Ovary (tissue), 10 donors: ENCODE results near the gene MTCH2. TPM values are rescaled to one million over a fixed set of nuclear protein-coding genes. Genes with fewer than 3 reads are reported as not detected.

ENCODE experiments used
- DNase-seq, 5 donors: peaks; one replicate each; pipeline ENCODE4 v3.0.0-alpha.2; 2019 to 2020
- H3K27ac ChIP-seq, 2 donors: fragments of 200-600 bp; one replicate each; pipeline versions ENCODE4 v1.5.1 to v1.8.0; 2019 to 2022
- H3K27me3 ChIP-seq: fragments of 200-600 bp; one replicate; pipeline ENCODE4 v1.8.0; 2022
- H3K36me3 ChIP-seq: fragments of 200-600 bp; sonication (generic); one replicate; pipeline ENCODE4 v1.5.1; 2019
- H3K4me1 ChIP-seq: one replicate; pipeline ENCODE4 v1.8.1; 2013; ENCODE audit warnings: mild to moderate bottlenecking, moderate library complexity; ENCODE audit not compliant: insufficient read depth
- H3K4me3 ChIP-seq: fragments of 200-600 bp; sonication (generic); one replicate; pipeline ENCODE4 v1.5.1; 2017
- H3K9me3 ChIP-seq, 2 donors: fragments of 200-600 bp in 1 of 2; sonication (generic) in 1 of 2; one replicate each; pipeline versions ENCODE4 v1.5.1 to v1.8.1; 2013 to 2019; ENCODE audit warnings: mild to moderate bottlenecking in 1 of 2, moderate library complexity in 1 of 2
- EP300 ChIP-seq: sonication (generic); formaldehyde crosslinking; IDR thresholded peaks from one replicate; pipeline ENCODE4 v1.6.1; 2017; ENCODE audit warnings: antibody characterized with exemption
- POLR2A ChIP-seq: fragments of 450-650 bp; IDR thresholded peaks from one replicate; pipeline ENCODE4 v1.6.1; 2017; ENCODE audit warnings: antibody characterized with exemption, mild to moderate bottlenecking, moderate library complexity
- WGBS, 3 donors: extraction: QIAGEN DNeasy Blood & Tissue Kit in 1 of 3; methylation state at CpG; one replicate each; pipeline versions ENCODE4 v1.1.5 to v1.1.7; 2013 to 2017; 5-methylcytosine and 5-hydroxymethylcytosine counted together
- intact Hi-C, 4 donors: fragments of 100-400 bp; cut with DNase I; formaldehyde crosslinking; loops; one replicate each; pipeline versions ENCODE4 v1.11.0 to v1.15.1; 2022 to 2023
- long read RNA-seq, 3 donors: library from polyadenylated mRNA in 2 of 3; unstranded in 2 of 3; transcript quantifications; one replicate each; pipeline ENCODE4 v2.0.0 and lab custom pipeline, GENCODE V29; 2021 to 2026
- polyA plus RNA-seq, 2 donors: library from polyadenylated mRNA; stranded (reverse); fragments of 200-250 nt in 1 of 2; fragments of 350-450 nt in 1 of 2; fragmentation: Illumina TruSeq in 1 of 2; extraction: RNeasy Lipid Tissue Mini Kit (QIAGEN cat#74804) in 1 of 2; gene quantifications; one replicate each; pipeline ENCODE4 v1.2.3, GENCODE V29; 2013 to 2014
- total RNA-seq, 7 donors: library from RNA; depleted of rRNA in 2 of 7; stranded (reverse); fragments of >200 nt in 2 of 7; fragmentation: NEBNext Ultra II Directional in 3 of 7; extraction: Animal tissue kit (Norgen Biotek cat#: 25700) in 3 of 7; gene quantifications; one replicate each; pipeline versions ENCODE4 v1.1.0 to v1.2.4, GENCODE V29; 2016 to 2023
- TF ChIP-seq, protein P1 (sequence below), 3 donors: fragments of 450-650 bp in 2 of 3; fragments of 200-600 bp in 1 of 3; IDR thresholded peaks; one replicate each; pipeline versions ENCODE4 v1.5.1 to v1.8.0; 2016 to 2022; ENCODE audit warnings: antibody characterized with exemption in 3 of 3, mild to moderate bottlenecking in 1 of 3
- donor health status: DM: no; HTN: no; CAD: no; lungs with moderate emphysema.
- donor health status: DM: no; HTN: no; CAD: no.
- donor health status: Bipolar disorder and iron deficiency.
- donor health status: DM: yes; HTN: yes; CAD: no.
- donor health status: DM: no; HTN: no; CAD: no.
- donor health status: DM: yes; HTN: yes; CAD: no.

Gene MTCH2
- total RNA-seq (10 to 100 TPM; 13.0 to 44.1 (median 38.8) TPM), polyA plus RNA-seq (10 to 100 TPM; 20.4 to 51.2 TPM)
- long read RNA-seq, donor 1, transcript MTCH2-201 (13 exons, 2,587 nt) = major isoform, 79 of 129 reads
- long read RNA-seq, donor 1, partial matches to known transcripts = 17 of 129 reads
- long read RNA-seq, donor 1, other reads (novel, unspliced or antisense) = 33 of 129 reads
- long read RNA-seq, donor 2, transcript MTCH2-201 (13 exons, 2,587 nt) = major isoform, 38 of 75 reads
- long read RNA-seq, donor 2, partial matches to known transcripts = 36 of 75 reads
- long read RNA-seq, donor 2, other reads (novel, unspliced or antisense) = 0 of 75 reads
- long read RNA-seq, donor 3, transcript MTCH2-201 (13 exons, 2,587 nt) = major isoform, 48 of 67 reads
- long read RNA-seq, donor 3, partial matches to known transcripts = 6 of 67 reads
- long read RNA-seq, donor 3, other reads (novel, unspliced or antisense) = 13 of 67 reads

DNA sequence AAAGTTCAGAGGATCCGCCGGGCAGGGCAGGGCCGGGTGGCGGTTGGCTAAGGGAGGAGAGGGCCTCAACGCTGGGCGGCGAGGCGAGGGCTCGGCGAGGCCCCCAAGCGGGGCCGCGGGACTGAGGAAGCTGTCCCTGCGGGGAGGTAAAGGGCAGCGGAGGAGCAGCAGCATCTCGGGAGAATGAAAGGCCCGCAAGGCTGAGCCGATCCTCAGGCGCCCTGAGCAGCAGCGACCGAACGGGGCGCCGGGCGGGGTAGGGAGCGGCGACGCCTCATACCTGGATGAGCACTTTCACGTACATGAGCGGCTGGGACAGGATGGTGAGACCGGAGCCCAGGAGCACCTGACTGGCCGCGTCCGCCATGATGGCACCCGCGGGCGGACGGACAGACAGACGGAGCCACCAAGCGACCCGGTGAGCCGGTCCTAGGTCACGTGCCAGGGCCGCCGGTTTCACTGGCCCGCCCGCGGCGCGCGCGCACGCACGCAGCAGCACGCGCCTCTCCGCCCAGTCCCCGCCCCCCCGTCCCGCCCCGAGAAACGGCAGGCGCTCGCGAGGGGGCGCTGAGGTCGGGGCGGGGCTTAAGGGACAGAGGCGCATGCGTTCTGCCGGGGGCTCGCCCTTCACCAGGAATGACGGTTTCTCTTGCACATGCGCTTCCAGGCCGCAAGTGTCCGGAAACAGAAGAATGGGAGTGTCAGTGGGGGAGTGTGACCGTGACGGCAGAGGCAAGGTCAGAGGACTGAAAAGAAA is at the start of gene MTCH2:
Gene MTCH2, minus strand, starts transcription at position 461 of the 757 bp plus-strand sequence. Its CDS starts 94 bp downstream, at position 367.
- 1% methylated on average over 53 to 78 of the region's 78 CpGs for WGBS, 3 donors
- intact Hi-C loops = loop anchor here in 2 of 4 donors (10.0 kb wide), 2 partner anchors 73 to 123 kb away; partner anchors contain the start of genes AGBL2 (in 1 of the 2) and FNBP4 (in 1 of the 2)
- H3K27ac ChIP-seq = peak within 1 kb of the TSS; percentile 85 to 88
- no peaks in the 10 kb centered on the region for H3K36me3 ChIP-seq
- peak; percentile 95 to 97 (median 96) for DNase-seq
- H3K4me3 ChIP-seq = peak within 1 kb of the TSS; percentile 63
- no peaks in the 10 kb centered on the region for H3K9me3 ChIP-seq
- H3K27me3 ChIP-seq = no peaks in the 10 kb centered on the region
- TF ChIP-seq POLR2A (peak; percentile 64), EP300 (peak; percentile 56)
- TF ChIP-seq, protein P1, sequence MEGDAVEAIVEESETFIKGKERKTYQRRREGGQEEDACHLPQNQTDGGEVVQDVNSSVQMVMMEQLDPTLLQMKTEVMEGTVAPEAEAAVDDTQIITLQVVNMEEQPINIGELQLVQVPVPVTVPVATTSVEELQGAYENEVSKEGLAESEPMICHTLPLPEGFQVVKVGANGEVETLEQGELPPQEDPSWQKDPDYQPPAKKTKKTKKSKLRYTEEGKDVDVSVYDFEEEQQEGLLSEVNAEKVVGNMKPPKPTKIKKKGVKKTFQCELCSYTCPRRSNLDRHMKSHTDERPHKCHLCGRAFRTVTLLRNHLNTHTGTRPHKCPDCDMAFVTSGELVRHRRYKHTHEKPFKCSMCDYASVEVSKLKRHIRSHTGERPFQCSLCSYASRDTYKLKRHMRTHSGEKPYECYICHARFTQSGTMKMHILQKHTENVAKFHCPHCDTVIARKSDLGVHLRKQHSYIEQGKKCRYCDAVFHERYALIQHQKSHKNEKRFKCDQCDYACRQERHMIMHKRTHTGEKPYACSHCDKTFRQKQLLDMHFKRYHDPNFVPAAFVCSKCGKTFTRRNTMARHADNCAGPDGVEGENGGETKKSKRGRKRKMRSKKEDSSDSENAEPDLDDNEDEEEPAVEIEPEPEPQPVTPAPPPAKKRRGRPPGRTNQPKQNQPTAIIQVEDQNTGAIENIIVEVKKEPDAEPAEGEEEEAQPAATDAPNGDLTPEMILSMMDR (IDR thresholded peaks at IDR 0.05) = peak in 2 of 3 donors; percentile 19 to 62
- peaks cover 7% of the 10 kb centered on the region for H3K4me1 ChIP-seq

DNA sequence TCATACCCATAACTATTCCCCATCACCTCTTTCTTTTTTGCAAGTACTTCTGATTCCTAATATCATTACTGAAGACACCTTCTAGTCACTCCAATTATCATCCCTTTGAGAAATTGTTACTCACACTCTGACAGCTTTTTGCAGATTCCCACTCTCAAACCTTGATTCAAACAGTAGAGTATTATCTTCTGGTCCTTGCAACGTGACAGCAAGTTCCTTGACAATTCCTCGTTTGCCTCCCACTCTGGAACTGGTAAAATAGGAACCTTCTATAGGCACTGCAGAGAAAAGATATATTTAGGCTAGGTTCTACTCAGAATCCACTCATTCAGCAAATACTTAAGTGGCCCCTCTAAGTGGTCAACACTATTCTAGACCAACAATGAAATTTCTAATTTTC is 49.6 kb upstream of the MTCH2 start:
- H3K9me3 ChIP-seq = no peaks in the 10 kb centered on the region
- no peaks in the 10 kb centered on the region for H3K36me3 ChIP-seq
- DNase-seq = no peak
- TF ChIP-seq, protein P1 (IDR thresholded peaks at IDR 0.05) = no peak
- TF ChIP-seq EP300 (no peak), POLR2A (no peak)
- intact Hi-C loops = no loop called here
- H3K27ac ChIP-seq = no peak overlapping the region
- no peaks in the 10 kb centered on the region for H3K27me3 ChIP-seq
- WGBS, 3 donors = 36 to 48% (median 39%) methylated on average over 2 of the region's 2 CpGs
- no peak overlapping the region for H3K4me3 ChIP-seq
- H3K4me1 ChIP-seq = no peaks in the 10 kb centered on the region

DNA sequence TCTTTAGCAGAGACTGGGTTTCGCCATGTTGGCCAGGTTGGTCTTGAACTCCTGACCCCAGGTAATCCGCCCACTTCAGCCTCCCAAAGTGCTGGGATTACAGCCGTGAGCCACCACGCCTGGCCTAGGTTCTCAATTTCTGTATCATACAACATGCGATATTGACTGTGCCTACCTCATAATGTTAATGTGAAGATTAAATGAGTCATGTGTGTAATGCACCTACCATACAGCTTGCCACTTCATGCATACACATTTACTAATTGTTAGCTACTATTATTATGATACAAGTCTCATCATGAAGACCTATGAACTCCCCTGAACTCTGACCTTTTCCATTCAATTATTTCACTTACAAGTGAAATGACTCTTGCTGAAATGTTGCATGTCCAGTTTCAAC is 47.1 kb upstream of the MTCH2 start:
- Histone ChIP-seq H3K9me3 (no peaks in the 10 kb centered on the region), H3K27ac (no peak overlapping the region), H3K4me1 (no peaks in the 10 kb centered on the region), H3K27me3 (no peaks in the 10 kb centered on the region), H3K4me3 (no peak overlapping the region), H3K36me3 (no peaks in the 10 kb centered on the region)
- DNase-seq = no peak
- 92 to 94% (median 94%) methylated on average over 5 of the region's 5 CpGs for WGBS, 3 donors
- intact Hi-C loops = no loop called here
- TF ChIP-seq EP300 (no peak), POLR2A (no peak)
- TF ChIP-seq, protein P1 (IDR thresholded peaks at IDR 0.05) = no peak

DNA sequence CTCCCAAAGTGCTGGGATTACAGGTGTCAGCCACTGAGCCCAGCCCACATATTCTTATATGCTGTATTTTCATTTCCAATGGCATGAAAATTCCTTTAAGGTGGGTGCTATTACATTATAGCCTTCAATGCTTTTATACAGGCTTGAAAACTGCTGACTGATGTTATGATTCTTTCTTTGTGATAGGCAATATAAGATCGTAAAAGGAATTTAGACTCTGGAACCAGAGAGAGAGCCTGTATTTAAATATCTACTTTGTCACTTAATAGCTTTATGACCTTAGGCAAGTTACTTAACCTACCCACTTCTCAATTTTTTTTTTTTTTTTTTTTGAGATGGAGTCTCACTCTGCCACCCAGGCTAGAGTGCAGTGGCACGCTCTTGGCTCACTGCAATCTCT is 46.6 kb upstream of the MTCH2 start:
- Histone ChIP-seq H3K27ac (no peak overlapping the region), H3K9me3 (no peaks in the 10 kb centered on the region), H3K27me3 (no peaks in the 10 kb centered on the region), H3K4me1 (no peaks in the 10 kb centered on the region), H3K36me3 (no peaks in the 10 kb centered on the region), H3K4me3 (no peak overlapping the region)
- intact Hi-C loops = no loop called here
- TF ChIP-seq EP300 (no peak), POLR2A (no peak)
- TF ChIP-seq, protein P1 (IDR thresholded peaks at IDR 0.05) = no peak
- DNase-seq = no peak
- WGBS, 3 donors = 81 to 85% (median 83%) methylated on average over 2 of the region's 2 CpGs
